GM23338 (cell line): ENCODE results near the gene ZNF83. TPM values are rescaled to one million over a fixed set of nuclear protein-coding genes. Genes with fewer than 3 reads are reported as not detected.

Experiments used
- ATAC-seq: fragments of 200-7000 bp; cut with Tn5 transposase; 3 replicates; pipeline ENCODE4 v1.9.1; 2020
- DNase-seq: peaks from one replicate; pipeline ENCODE4 v3.0.0-alpha.2; 2015; ENCODE audit warnings: low spot score
- H2AFZ ChIP-seq: fragments of 200-600 bp; sonication (generic); 2 replicates; pipeline ENCODE4 v1.8.0; 2016; ENCODE audit warnings: antibody characterized with exemption, mild to moderate bottlenecking, moderate library complexity
- H3F3A ChIP-seq: fragments of 200-600 bp; sonication (generic); replicated peaks from 2 replicates; pipeline ENCODE4 v1.8.0; 2017; ENCODE audit warnings: antibody characterized with exemption, mixed run types, low read depth
- H3K27ac ChIP-seq: fragments of 200-600 bp; sonication (generic); 2 replicates; pipeline ENCODE4 v1.6.1; 2016; ENCODE audit warnings: low read depth
- H3K27me3 ChIP-seq: fragments of 200-600 bp; sonication (generic); 2 replicates; pipeline ENCODE4 v1.8.0; 2016; ENCODE audit warnings: mild to moderate bottlenecking, mixed run types, moderate library complexity; ENCODE audit not compliant: insufficient read depth
- H3K36me3 ChIP-seq: fragments of 200-600 bp; sonication (generic); 2 replicates; pipeline ENCODE4 v1.8.0; 2016; ENCODE audit warnings: mild to moderate bottlenecking; ENCODE audit not compliant: insufficient read depth
- H3K4me1 ChIP-seq: fragments of 200-600 bp; sonication (generic); 2 replicates; pipeline ENCODE4 v1.8.0; 2016; ENCODE audit warnings: mild to moderate bottlenecking, moderate library complexity; ENCODE audit not compliant: insufficient read depth
- H3K4me2 ChIP-seq: fragments of 200-600 bp; sonication (generic); 2 replicates; pipeline ENCODE4 v1.7.1; 2017; ENCODE audit warnings: mixed run types
- H3K4me3 ChIP-seq: fragments of 200-600 bp; sonication (generic); 2 replicates; pipeline ENCODE4 v1.6.1; 2016; ENCODE audit warnings: mixed run types
- H3K79me2 ChIP-seq: fragments of 200-600 bp; sonication (generic); replicated peaks from 2 replicates; pipeline ENCODE4 v1.8.0; 2017; ENCODE audit warnings: mild to moderate bottlenecking; ENCODE audit not compliant: insufficient read depth
- H3K9me2 ChIP-seq: fragments of 200-600 bp; sonication (generic); 2 replicates; pipeline ENCODE4 v1.8.0; 2017; ENCODE audit not compliant: insufficient read depth
- H4K20me1 ChIP-seq: fragments of 200-600 bp; sonication (generic); replicated peaks from 2 replicates; pipeline ENCODE4 v1.8.0; 2017; ENCODE audit warnings: mild to moderate bottlenecking; ENCODE audit not compliant: insufficient read depth
- H3K27ac Mint-ChIP-seq: 2 replicates; pipeline ENCODE4 v1.8.0; 2020; ENCODE audit warnings: inconsistent platforms, mild to moderate bottlenecking, moderate library complexity, mixed read lengths
- H3K27me3 Mint-ChIP-seq: 3 replicates; pipeline ENCODE4 v1.8.0; 2022; ENCODE audit warnings: low read depth, mild to moderate bottlenecking, moderate library complexity, mixed read lengths, inconsistent platforms; ENCODE audit not compliant: insufficient read depth, poor library complexity
- H3K36me3 Mint-ChIP-seq: 3 replicates; pipeline ENCODE4 v1.8.0; 2021; ENCODE audit warnings: low read depth, mild to moderate bottlenecking, inconsistent platforms, moderate library complexity, mixed read lengths
- H3K4me1 Mint-ChIP-seq: 3 replicates; pipeline ENCODE4 v1.8.0; 2020; ENCODE audit warnings: mild to moderate bottlenecking, inconsistent platforms, mixed read lengths
- H3K4me3 Mint-ChIP-seq: 3 replicates; pipeline ENCODE4 v1.8.0; 2021; ENCODE audit warnings: moderate library complexity, mild to moderate bottlenecking, inconsistent platforms, mixed read lengths
- H3K9me3 Mint-ChIP-seq: 3 replicates; pipeline ENCODE4 v1.8.0; 2020; ENCODE audit warnings: moderate library complexity, mild to moderate bottlenecking, inconsistent platforms, mixed read lengths
- CREB1 ChIP-seq: fragments of 250-450 bp; sonication (Bioruptor Pico); IDR thresholded peaks from 2 replicates; pipeline ENCODE4 v1.5.0; 2020; ENCODE audit warnings: low read depth, mild to moderate bottlenecking, moderate library complexity
- CTCF ChIP-seq, 2 experiments: fragments of 200-600 bp in 1 of 2; sonication (generic) in 1 of 2; conservative IDR thresholded peaks; 2 replicates each; pipeline versions ENCODE4 v1.5.1 to v1.6.1; 2016 to 2017; ENCODE audit warnings: antibody characterized with exemption in 2 of 2, low read depth in 2 of 2, mild to moderate bottlenecking in 2 of 2, moderate library complexity in 1 of 2
- EZH2 ChIP-seq: fragments of 200-600 bp; sonication (generic); IDR thresholded peaks from one replicate; pipeline ENCODE4 v1.8.0; 2017; ENCODE audit warnings: antibody characterized with exemption, mild to moderate bottlenecking, low read depth; ENCODE audit not compliant: unreplicated experiment
- EZH2phosphoT487 ChIP-seq: fragments of 200-600 bp; sonication (generic); IDR thresholded peaks from one replicate; pipeline ENCODE4 v1.8.1; 2018; ENCODE audit warnings: antibody characterized with exemption; ENCODE audit not compliant: unreplicated experiment
- JUNB ChIP-seq: IDR thresholded peaks from one replicate; pipeline ENCODE4 v1.6.1; 2016; ENCODE audit warnings: antibody characterized with exemption; ENCODE audit not compliant: unreplicated experiment
- NANOG ChIP-seq: IDR thresholded peaks from 2 replicates; pipeline ENCODE4 v1.6.1; 2016; ENCODE audit warnings: antibody characterized with exemption, borderline replicate concordance
- POLR2AphosphoS5 ChIP-seq: IDR thresholded peaks from 2 replicates; pipeline ENCODE4 v1.6.1; 2016; ENCODE audit warnings: antibody characterized with exemption, low read depth
- STAT1 ChIP-seq: IDR thresholded peaks from one replicate; pipeline ENCODE4 v1.6.1; 2016; ENCODE audit warnings: antibody characterized with exemption; ENCODE audit not compliant: unreplicated experiment
- ZNF114 ChIP-seq: fragments of 250-450 bp; sonication (Bioruptor Pico); IDR thresholded peaks from 2 replicates; pipeline ENCODE4 v1.5.0; 2020; ENCODE audit warnings: mild to moderate bottlenecking, moderate library complexity
- polyA plus RNA-seq: library from polyadenylated mRNA; unstranded; fragments of >200 nt; fragmentation: Nextera tagmentation; extraction: Ambion mirVana; gene quantifications from 2 replicates; pipeline ENCODE4 v1.2.1, GENCODE V29; 2016
- total RNA-seq: library from RNA; depleted of rRNA; stranded (reverse); fragments of >200 nt; shearing (Covaris generic); gene quantifications from 2 replicates; pipeline ENCODE4 v1.2.3, GENCODE V29; 2014
- TF ChIP-seq, protein P1 (sequence below): IDR thresholded peaks from 2 replicates; pipeline ENCODE4 v1.6.1; 2016; ENCODE audit warnings: antibody characterized with exemption
- TF ChIP-seq, protein P2 (sequence below): IDR thresholded peaks from one replicate; pipeline ENCODE4 v1.6.1; 2018; ENCODE audit warnings: antibody characterized with exemption; ENCODE audit not compliant: unreplicated experiment
- TF ChIP-seq, protein P3 (sequence below): fragments of 250-450 bp; sonication (Bioruptor Pico); IDR thresholded peaks from 2 replicates; pipeline ENCODE4 v1.5.0; 2020; ENCODE audit warnings: mild to moderate bottlenecking, moderate library complexity

Gene ZNF83
- total and polyA plus RNA-seq, 2 experiments from 2014 or later: 16.2 to 25.0 TPM

DNA sequence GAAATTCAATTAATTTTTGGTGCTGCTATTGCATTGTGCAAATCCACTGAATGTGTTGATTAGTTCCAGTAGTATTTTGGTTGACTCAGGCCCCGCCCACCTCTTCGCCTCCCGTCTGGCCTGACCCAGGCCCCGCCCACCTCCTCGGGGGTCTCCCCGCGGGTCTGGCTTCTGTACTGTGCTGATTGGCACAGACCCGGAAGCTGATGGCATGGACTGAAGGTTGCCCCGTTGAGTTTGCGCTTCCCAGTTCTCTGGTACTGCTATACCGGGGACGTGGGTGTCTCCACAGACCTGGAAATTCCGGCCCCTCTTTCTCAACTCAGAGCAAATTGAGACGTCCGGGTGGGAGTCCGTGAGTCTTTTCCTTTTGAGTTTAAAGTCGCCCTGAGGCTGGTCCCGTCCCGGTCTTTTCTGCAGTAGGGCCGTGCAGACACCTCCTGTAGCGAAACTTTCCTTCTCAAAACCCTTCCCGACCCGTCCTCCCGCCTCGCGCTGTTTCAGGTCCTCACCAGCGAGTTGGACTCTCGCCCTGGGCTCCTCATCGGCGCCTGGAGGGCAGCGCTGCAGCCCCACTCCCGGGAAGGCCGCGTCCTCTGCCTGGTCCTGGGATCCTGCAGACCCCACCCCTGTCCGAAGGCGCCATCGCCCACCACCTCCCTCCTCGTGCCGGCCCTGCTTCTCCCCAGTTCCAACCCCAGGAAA is 53.3 kb downstream of the ZNF83 start:
- peaks cover 59% of the 10 kb centered on the region for H3K36me3 Mint-ChIP-seq
- Histone ChIP-seq H3K4me2 (0 out of 2 replicates have a peak overlapping the region, but pooled peaks have one; percentile 43), H3K79me2 (no peaks in the 10 kb centered on the region), H4K20me1 (peaks cover 9% of the 10 kb centered on the region), H3K27me3 (no peaks in the 10 kb centered on the region), H2AFZ (no peak overlapping the region), H3K27ac (no peak overlapping the region), H3F3A (0 out of 2 replicates have a peak, but pooled peaks cover 2% of the 10 kb centered on the region), H3K9me2 (no peaks in the 10 kb centered on the region), H3K4me3 (peak overlapping the region; percentile 18; the same call in 1 of the 2 replicates), H3K36me3 (peaks cover 24% of the 10 kb centered on the region), H3K4me1 (peaks cover 8% of the 10 kb centered on the region)
- peaks cover 12% of the 10 kb centered on the region for H3K9me3 Mint-ChIP-seq
- H3K4me1 Mint-ChIP-seq: no peaks in the 10 kb centered on the region
- peak; percentile 58 for DNase-seq
- no peak overlapping the region for H3K4me3 Mint-ChIP-seq
- no peaks in the 10 kb centered on the region for H3K27me3 Mint-ChIP-seq
- H3K27ac Mint-ChIP-seq: no peak overlapping the region
- ATAC-seq: peak; percentile 87
- no peak for TF ChIP-seq EZH2
- no peak for TF ChIP-seq EZH2phosphoT487
- TF ChIP-seq, protein P1, sequence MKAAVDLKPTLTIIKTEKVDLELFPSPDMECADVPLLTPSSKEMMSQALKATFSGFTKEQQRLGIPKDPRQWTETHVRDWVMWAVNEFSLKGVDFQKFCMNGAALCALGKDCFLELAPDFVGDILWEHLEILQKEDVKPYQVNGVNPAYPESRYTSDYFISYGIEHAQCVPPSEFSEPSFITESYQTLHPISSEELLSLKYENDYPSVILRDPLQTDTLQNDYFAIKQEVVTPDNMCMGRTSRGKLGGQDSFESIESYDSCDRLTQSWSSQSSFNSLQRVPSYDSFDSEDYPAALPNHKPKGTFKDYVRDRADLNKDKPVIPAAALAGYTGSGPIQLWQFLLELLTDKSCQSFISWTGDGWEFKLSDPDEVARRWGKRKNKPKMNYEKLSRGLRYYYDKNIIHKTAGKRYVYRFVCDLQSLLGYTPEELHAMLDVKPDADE: no peak
- TF ChIP-seq JUNB: no peak
- no peak for TF ChIP-seq ZNF114 (CRISPR knock-in tag)
- no peak for TF ChIP-seq CTCF (conservative IDR thresholded peaks at IDR 0.05; ENCODE audit: low read depth in 2 of 2)
- TF ChIP-seq POLR2AphosphoS5: no peak
- no peak for TF ChIP-seq CREB1
- no peak for TF ChIP-seq NANOG
- TF ChIP-seq, protein P2, sequence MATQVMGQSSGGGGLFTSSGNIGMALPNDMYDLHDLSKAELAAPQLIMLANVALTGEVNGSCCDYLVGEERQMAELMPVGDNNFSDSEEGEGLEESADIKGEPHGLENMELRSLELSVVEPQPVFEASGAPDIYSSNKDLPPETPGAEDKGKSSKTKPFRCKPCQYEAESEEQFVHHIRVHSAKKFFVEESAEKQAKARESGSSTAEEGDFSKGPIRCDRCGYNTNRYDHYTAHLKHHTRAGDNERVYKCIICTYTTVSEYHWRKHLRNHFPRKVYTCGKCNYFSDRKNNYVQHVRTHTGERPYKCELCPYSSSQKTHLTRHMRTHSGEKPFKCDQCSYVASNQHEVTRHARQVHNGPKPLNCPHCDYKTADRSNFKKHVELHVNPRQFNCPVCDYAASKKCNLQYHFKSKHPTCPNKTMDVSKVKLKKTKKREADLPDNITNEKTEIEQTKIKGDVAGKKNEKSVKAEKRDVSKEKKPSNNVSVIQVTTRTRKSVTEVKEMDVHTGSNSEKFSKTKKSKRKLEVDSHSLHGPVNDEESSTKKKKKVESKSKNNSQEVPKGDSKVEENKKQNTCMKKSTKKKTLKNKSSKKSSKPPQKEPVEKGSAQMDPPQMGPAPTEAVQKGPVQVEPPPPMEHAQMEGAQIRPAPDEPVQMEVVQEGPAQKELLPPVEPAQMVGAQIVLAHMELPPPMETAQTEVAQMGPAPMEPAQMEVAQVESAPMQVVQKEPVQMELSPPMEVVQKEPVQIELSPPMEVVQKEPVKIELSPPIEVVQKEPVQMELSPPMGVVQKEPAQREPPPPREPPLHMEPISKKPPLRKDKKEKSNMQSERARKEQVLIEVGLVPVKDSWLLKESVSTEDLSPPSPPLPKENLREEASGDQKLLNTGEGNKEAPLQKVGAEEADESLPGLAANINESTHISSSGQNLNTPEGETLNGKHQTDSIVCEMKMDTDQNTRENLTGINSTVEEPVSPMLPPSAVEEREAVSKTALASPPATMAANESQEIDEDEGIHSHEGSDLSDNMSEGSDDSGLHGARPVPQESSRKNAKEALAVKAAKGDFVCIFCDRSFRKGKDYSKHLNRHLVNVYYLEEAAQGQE: no peak
- TF ChIP-seq, protein P3, sequence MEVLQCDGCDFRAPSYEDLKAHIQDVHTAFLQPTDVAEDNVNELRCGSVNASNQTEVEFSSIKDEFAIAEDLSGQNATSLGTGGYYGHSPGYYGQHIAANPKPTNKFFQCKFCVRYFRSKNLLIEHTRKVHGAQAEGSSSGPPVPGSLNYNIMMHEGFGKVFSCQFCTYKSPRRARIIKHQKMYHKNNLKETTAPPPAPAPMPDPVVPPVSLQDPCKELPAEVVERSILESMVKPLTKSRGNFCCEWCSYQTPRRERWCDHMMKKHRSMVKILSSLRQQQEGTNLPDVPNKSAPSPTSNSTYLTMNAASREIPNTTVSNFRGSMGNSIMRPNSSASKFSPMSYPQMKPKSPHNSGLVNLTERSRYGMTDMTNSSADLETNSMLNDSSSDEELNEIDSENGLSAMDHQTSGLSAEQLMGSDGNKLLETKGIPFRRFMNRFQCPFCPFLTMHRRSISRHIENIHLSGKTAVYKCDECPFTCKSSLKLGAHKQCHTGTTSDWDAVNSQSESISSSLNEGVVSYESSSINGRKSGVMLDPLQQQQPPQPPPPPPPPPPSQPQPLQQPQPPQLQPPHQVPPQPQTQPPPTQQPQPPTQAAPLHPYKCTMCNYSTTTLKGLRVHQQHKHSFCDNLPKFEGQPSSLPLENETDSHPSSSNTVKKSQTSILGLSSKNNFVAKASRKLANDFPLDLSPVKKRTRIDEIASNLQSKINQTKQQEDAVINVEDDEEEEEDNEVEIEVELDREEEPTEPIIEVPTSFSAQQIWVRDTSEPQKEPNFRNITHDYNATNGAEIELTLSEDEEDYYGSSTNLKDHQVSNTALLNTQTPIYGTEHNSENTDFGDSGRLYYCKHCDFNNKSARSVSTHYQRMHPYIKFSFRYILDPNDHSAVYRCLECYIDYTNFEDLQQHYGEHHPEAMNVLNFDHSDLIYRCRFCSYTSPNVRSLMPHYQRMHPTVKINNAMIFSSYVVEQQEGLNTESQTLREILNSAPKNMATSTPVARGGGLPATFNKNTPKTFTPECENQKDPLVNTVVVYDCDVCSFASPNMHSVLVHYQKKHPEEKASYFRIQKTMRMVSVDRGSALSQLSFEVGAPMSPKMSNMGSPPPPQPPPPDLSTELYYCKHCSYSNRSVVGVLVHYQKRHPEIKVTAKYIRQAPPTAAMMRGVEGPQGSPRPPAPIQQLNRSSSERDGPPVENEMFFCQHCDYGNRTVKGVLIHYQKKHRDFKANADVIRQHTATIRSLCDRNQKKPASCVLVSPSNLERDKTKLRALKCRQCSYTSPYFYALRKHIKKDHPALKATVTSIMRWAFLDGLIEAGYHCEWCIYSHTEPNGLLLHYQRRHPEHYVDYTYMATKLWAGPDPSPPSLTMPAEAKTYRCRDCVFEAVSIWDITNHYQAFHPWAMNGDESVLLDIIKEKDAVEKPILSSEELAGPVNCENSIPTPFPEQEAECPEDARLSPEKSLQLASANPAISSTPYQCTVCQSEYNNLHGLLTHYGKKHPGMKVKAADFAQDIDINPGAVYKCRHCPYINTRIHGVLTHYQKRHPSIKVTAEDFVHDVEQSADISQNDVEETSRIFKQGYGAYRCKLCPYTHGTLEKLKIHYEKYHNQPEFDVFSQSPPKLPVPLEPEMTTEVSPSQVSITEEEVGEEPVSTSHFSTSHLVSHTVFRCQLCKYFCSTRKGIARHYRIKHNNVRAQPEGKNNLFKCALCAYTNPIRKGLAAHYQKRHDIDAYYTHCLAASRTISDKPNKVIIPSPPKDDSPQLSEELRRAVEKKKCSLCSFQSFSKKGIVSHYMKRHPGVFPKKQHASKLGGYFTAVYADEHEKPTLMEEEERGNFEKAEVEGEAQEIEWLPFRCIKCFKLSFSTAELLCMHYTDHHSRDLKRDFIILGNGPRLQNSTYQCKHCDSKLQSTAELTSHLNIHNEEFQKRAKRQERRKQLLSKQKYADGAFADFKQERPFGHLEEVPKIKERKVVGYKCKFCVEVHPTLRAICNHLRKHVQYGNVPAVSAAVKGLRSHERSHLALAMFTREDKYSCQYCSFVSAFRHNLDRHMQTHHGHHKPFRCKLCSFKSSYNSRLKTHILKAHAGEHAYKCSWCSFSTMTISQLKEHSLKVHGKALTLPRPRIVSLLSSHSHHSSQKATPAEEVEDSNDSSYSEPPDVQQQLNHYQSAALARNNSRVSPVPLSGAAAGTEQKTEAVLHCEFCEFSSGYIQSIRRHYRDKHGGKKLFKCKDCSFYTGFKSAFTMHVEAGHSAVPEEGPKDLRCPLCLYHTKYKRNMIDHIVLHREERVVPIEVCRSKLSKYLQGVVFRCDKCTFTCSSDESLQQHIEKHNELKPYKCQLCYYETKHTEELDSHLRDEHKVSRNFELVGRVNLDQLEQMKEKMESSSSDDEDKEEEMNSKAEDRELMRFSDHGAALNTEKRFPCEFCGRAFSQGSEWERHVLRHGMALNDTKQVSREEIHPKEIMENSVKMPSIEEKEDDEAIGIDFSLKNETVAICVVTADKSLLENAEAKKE: no peak
- TF ChIP-seq STAT1: no peak
